Hepatocyte (in vitro differentiated cells): ENCODE data around the gene SLC6A11. TPM values are rescaled to one million over a fixed set of nuclear protein-coding genes. Genes with fewer than 3 reads are reported as not detected.

Source experiments
- DNase-seq: peaks from one replicate; pipeline ENCODE4 v3.0.0-alpha.2; 2016; ENCODE audit warnings: low spot score
- H2AFZ ChIP-seq: fragments of 200-600 bp; sonication (generic); 2 replicates; pipeline ENCODE4 v1.6.0; 2016; ENCODE audit warnings: antibody characterized with exemption, mild to moderate bottlenecking
- H3K27ac ChIP-seq: fragments of 200-600 bp; sonication (generic); 2 replicates; pipeline ENCODE4 v1.5.1; 2016; ENCODE audit warnings: mild to moderate bottlenecking
- H3K27me3 ChIP-seq: fragments of 200-600 bp; sonication (generic); 2 replicates; pipeline ENCODE4 v1.6.1; 2016
- H3K36me3 ChIP-seq: fragments of 200-600 bp; sonication (generic); replicated peaks from 2 replicates; pipeline ENCODE4 v1.5.1; 2016; ENCODE audit warnings: low read depth; ENCODE audit not compliant: insufficient read depth
- H3K4me1 ChIP-seq: fragments of 200-600 bp; sonication (generic); 2 replicates; pipeline ENCODE4 v1.5.1; 2016; ENCODE audit warnings: mild to moderate bottlenecking, moderate library complexity; ENCODE audit not compliant: insufficient read depth
- H3K4me2 ChIP-seq: fragments of 200-600 bp; sonication (generic); 2 replicates; pipeline ENCODE4 v1.6.0; 2016
- H3K4me3 ChIP-seq: fragments of 200-600 bp; sonication (generic); 2 replicates; pipeline ENCODE4 v1.5.1; 2016; ENCODE audit warnings: mild to moderate bottlenecking
- H3K79me2 ChIP-seq: fragments of 200-600 bp; sonication (generic); 2 replicates; pipeline ENCODE4 v1.6.0; 2017; ENCODE audit warnings: mild to moderate bottlenecking
- H3K9me2 ChIP-seq: fragments of 200-600 bp; sonication (generic); replicated peaks from 2 replicates; pipeline ENCODE4 v1.6.0; 2017; ENCODE audit warnings: mild to moderate bottlenecking; ENCODE audit not compliant: insufficient read depth
- H3K9me3 ChIP-seq: fragments of 200-600 bp; sonication (generic); 2 replicates; pipeline ENCODE4 v1.5.1; 2016; ENCODE audit warnings: low read depth, mild to moderate bottlenecking
- H4K20me1 ChIP-seq: fragments of 200-600 bp; sonication (generic); 2 replicates; pipeline ENCODE4 v1.6.0; 2016; ENCODE audit warnings: mild to moderate bottlenecking; ENCODE audit not compliant: insufficient read depth, poor library complexity, severe bottlenecking
- EZH2 ChIP-seq: fragments of 200-600 bp; sonication (generic); IDR thresholded peaks from 2 replicates; pipeline ENCODE4 v1.6.1; 2016; ENCODE audit warnings: antibody characterized with exemption, mild to moderate bottlenecking, borderline replicate concordance
- EZH2phosphoT487 ChIP-seq: fragments of 200-600 bp; sonication (generic); IDR thresholded peaks from one replicate; pipeline ENCODE4 v1.6.1; 2018; ENCODE audit warnings: antibody characterized with exemption, mild to moderate bottlenecking, low read depth, moderate library complexity; ENCODE audit not compliant: unreplicated experiment, severe bottlenecking
- WGBS: methylation state at CpG from one replicate; pipeline ENCODE4 v1.1.6; 2016; ENCODE audit warnings: low lambda C conversion rate; ENCODE audit errors: missing lambda C conversion rate; 5-methylcytosine and 5-hydroxymethylcytosine counted together
- polyA plus RNA-seq: library from polyadenylated mRNA; unstranded; fragments of >200 nt; fragmentation: Nextera tagmentation; extraction: Ambion mirVana; gene quantifications from 2 replicates; pipeline ENCODE4 v1.2.1, GENCODE V29; 2016
- total RNA-seq: library from RNA; depleted of rRNA; stranded (reverse); fragments of >200 nt; gene quantifications from 2 replicates; pipeline ENCODE4 v1.2.3, GENCODE V29; 2014
- TF ChIP-seq, protein P1 (sequence below): fragments of 200-600 bp; sonication (generic); IDR thresholded peaks from 2 replicates; pipeline ENCODE4 v1.5.1; 2016; ENCODE audit warnings: antibody characterized with exemption, mild to moderate bottlenecking; ENCODE audit not compliant: poor library complexity

SLC6A11 gene
- total and polyA plus RNA-seq, 2 experiments from 2014 or later, result 1.5 to 1.7 TPM

DNA sequence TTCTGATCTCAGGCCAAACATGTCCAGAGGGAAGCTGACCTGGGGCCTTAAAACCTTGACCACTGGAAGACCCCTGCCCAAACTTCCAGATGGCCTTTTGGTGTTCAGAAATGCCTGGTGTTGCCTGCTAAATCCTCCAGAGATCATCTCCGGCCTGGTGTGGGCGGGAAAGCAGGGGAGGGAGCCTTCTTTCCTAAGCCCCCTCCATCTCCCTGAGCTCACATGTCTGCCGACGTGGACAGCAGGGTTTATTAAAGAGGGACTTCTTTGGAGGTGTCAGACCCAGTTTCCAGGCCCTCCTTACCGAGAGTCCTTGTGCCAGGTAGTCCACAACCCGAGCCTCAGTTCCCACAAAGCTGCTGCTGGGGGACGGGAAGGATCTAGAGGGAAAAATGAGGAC is 120.7 kb downstream of the SLC6A11 start:
- 63% methylated on average over 7 of the region's 7 CpGs for WGBS
- no peak for DNase-seq
- Histone ChIP-seq H3K4me3 (no peak overlapping the region), H3K36me3 (no peaks in the 10 kb centered on the region), H3K9me2 (no peaks in the 10 kb centered on the region), H3K79me2 (no peaks in the 10 kb centered on the region), H4K20me1 (no peaks in the 10 kb centered on the region), H3K4me2 (no peak overlapping the region), H3K9me3 (no peaks in the 10 kb centered on the region), H2AFZ (no peak overlapping the region), H3K27me3 (no peaks in the 10 kb centered on the region), H3K4me1 (no peaks in the 10 kb centered on the region), H3K27ac (no peak overlapping the region)
- TF ChIP-seq EZH2phosphoT487, result no peak

DNA sequence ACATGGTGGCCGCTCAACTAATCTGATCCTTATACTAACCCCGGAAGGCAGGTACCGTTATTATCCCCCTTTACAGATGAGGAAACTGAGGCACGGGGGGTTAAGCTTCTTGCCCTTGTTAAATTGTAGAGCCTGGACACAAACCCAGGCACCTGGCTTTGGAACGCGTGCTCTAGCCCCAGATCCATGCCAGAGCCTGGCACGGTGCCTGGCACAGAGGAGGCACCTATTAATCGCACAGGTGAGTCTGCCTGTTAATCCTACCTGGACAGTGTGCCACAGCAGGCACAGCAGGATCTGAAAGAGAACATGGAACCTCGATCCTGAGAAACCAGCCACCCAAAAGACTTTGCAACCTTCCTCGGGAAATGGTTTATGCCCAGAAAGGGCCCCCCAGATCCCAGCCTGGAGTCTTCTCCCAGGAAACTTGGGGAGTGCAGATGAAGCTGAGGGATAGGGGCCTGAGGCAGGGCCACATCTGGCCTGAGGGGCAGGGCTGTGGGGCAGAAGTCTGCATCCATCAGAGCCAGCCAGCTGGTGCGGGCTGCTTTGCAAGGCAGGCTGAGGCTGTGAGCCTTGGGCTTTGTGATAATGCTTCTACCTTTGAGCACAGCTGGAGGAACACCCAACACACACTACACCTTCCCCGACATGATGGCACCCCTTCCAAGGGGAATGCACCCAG is 121.3 kb downstream of the SLC6A11 start:
- Histone ChIP-seq H3K79me2 (no peaks in the 10 kb centered on the region), H3K4me1 (no peaks in the 10 kb centered on the region), H3K9me3 (no peaks in the 10 kb centered on the region), H4K20me1 (no peaks in the 10 kb centered on the region), H3K27ac (no peak overlapping the region), H2AFZ (no peak overlapping the region), H3K4me2 (no peak overlapping the region), H3K27me3 (no peaks in the 10 kb centered on the region), H3K9me2 (no peaks in the 10 kb centered on the region), H3K36me3 (no peaks in the 10 kb centered on the region), H3K4me3 (no peak overlapping the region)
- no peak for DNase-seq
- 92% methylated on average over 12 of the region's 12 CpGs for WGBS
- TF ChIP-seq, protein P1, sequence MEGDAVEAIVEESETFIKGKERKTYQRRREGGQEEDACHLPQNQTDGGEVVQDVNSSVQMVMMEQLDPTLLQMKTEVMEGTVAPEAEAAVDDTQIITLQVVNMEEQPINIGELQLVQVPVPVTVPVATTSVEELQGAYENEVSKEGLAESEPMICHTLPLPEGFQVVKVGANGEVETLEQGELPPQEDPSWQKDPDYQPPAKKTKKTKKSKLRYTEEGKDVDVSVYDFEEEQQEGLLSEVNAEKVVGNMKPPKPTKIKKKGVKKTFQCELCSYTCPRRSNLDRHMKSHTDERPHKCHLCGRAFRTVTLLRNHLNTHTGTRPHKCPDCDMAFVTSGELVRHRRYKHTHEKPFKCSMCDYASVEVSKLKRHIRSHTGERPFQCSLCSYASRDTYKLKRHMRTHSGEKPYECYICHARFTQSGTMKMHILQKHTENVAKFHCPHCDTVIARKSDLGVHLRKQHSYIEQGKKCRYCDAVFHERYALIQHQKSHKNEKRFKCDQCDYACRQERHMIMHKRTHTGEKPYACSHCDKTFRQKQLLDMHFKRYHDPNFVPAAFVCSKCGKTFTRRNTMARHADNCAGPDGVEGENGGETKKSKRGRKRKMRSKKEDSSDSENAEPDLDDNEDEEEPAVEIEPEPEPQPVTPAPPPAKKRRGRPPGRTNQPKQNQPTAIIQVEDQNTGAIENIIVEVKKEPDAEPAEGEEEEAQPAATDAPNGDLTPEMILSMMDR, result no peak
- no peak for TF ChIP-seq EZH2phosphoT487
- TF ChIP-seq EZH2, result no peak

GRCh38 chr3:10939556-10939955 is 123.5 kb downstream of the SLC6A11 start:
- H3K4me3 ChIP-seq, result no peak overlapping the region
- H3K27me3 ChIP-seq, result no peaks in the 10 kb centered on the region
- no peaks in the 10 kb centered on the region for H3K9me3 ChIP-seq
- H2AFZ ChIP-seq, result no peak overlapping the region
- no peaks in the 10 kb centered on the region for H3K79me2 ChIP-seq
- H3K4me2 ChIP-seq, result no peak overlapping the region
- no peaks in the 10 kb centered on the region for H4K20me1 ChIP-seq
- DNase-seq, result no peak
- no peaks in the 10 kb centered on the region for H3K36me3 ChIP-seq
- no peaks in the 10 kb centered on the region for H3K9me2 ChIP-seq
- H3K4me1 ChIP-seq, result no peaks in the 10 kb centered on the region
- no peak overlapping the region for H3K27ac ChIP-seq
- 92% methylated on average over 4 of the region's 4 CpGs for WGBS
- TF ChIP-seq, protein P1, result no peak
- no peak for TF ChIP-seq EZH2
- no peak for TF ChIP-seq EZH2phosphoT487

DNA sequence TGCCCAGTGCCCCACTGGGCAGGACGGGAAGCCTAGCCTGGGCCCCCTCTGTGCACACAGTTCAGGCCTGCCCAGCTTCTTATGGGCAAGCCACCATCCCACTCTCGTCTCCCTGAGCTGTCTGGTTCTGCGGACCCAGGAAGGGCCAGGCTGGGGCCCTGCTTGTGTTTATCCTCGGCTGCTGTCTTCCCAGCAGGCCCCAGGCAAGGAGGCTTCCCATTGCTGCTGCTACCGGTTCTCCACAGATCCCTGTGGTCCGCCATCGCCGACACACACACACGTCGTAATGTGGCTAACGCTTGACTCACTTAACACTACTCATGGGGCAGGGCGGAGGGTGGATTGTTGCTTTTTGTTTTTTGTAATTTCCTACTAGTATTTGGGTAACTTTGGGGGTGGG is 124.1 kb downstream of the SLC6A11 start:
- Histone ChIP-seq H3K36me3 (no peaks in the 10 kb centered on the region), H3K9me2 (no peaks in the 10 kb centered on the region), H3K27me3 (no peaks in the 10 kb centered on the region), H3K4me2 (no peak overlapping the region), H2AFZ (no peak overlapping the region), H3K4me3 (no peak overlapping the region), H3K4me1 (no peaks in the 10 kb centered on the region), H3K27ac (no peak overlapping the region), H4K20me1 (no peaks in the 10 kb centered on the region), H3K79me2 (no peaks in the 10 kb centered on the region), H3K9me3 (no peaks in the 10 kb centered on the region)
- 80% methylated on average over 12 of the region's 12 CpGs for WGBS
- TF ChIP-seq EZH2 (no peak), EZH2phosphoT487 (no peak)
- TF ChIP-seq, protein P1, result no peak
- DNase-seq, result no peak
